ENCODE data around the gene ZNF879.
A peak's percentile ranks its signal among the peaks of the same experiment; 100 is the strongest.

Gene ZNF879

DNA sequence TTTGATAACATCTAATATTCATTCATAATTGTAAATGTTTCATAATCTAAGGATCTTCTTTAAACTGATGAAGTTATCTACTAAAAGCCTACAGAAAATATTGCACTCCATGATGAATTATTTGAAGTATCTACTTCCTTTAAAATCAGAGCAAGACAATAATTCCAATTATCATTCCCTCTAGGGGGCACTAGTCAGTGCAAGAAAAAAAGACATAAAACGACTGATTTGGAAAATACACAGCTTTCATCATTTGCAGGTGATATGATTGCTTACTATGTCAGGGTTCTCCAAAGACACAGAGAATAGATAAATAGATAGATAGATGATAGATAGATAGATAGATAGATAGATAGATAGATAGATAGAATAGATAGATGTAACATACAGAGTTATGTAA, 14.9 kb upstream of the ZNF879 start:
- DNase-seq (ENCODE audit: low spot score), result no peak

DNA sequence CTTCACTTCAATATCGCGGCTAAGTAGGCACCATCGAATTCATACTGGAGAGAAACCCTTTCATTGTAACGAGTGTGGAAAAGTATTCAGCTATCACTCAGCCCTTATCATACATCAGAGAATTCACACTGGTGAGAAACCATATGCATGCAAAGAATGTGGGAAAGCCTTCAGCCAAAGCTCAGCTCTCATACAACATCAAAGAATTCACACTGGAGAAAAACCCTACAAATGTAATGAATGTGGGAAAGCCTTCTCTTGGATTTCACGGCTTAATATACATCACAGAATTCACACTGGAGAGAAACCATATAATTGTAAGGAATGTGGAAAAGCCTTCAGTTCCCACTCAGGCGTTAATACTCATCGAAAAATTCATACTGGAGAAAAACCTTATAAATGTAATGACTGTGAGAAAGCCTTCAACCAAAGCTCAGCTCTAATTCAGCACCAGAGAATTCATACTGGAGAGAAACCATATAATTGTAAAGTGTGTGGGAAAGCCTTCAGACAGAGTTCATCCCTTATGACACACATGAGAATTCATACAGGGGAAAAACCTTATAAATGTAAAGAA, 9.5 kb downstream of the ZNF879 start:
- DNase-seq (ENCODE audit: low spot score), result no peak

DNA sequence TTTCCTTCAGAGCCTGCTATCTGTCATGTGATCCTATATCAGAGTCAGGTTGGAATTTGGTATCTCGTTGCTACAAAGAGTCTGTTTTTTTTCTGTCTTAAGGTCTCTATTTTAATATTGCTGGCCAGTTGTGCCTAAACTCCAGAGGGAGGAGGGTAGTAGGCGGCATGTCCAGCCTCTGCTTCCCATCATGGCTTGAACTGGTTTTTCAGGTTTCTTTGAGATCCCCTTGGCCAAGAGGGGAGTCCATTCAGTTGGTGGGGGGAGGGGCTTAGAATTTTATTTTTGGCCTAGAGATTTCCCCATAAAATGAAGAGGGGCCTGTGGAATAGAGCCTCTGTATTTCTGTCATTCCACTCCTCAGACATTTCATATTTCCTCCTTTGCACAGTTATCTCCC, 21.2 kb downstream of the ZNF879 start:
- no peak for DNase-seq (ENCODE audit: low spot score)

DNA sequence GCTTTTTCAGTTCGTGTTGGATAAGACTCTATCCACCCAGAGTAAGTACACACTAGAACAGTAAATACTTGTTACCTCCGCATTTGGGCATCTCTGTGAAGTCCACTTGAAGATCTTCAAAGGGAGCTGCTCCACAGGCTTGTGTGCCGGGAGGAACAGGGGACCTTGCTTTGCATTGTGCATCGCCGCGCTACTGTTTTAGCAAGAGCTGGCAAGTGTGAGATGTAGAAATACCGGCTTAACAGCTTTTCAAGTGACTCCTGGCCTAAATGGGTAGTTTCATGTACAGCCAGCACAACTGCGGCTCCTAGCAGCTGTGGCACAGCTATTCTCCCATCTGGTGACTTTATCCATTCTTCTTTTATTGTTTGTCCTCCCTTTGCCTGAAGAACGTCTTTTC, 28.2 kb downstream of the ZNF879 start:
- DNase-seq (ENCODE audit: low spot score), result no peak

DNA sequence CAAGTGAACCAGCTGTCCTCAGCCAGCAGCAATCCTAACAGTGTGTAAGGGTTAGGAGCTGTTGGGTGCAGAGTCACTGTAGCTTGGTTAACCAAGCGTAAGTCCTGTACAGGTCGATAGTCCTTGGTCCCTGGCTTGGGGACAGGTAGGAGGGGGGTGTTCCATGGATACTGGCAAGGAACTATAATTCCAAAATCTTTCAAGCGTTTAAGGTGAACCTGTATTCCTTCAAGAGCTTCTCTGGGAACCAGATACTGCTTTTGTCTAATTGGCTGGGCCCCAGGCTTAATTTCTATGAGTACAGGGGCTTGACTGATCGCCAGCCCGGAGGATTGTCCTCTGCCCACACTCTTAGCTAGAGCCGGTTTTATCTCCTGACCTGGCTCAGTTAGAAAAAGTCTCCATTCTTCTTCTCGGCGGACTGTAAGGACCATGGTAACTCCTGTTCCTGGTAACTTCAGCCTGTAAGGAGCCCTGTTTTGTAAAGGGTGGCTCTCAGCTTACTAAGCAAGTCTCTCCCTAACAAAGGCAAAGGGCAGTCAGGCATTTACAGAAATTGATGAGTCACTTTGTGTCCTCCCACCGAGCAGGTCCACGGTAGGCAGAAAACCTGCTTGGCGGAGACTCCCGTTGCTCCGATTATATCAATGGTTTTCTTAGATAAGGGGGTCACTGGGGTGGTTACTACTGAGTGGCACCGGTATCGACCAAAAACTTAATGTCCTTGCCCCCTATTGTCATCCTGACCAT, 30.6 kb downstream of the ZNF879 start:
- no peak for DNase-seq (ENCODE audit: low spot score)

DNA sequence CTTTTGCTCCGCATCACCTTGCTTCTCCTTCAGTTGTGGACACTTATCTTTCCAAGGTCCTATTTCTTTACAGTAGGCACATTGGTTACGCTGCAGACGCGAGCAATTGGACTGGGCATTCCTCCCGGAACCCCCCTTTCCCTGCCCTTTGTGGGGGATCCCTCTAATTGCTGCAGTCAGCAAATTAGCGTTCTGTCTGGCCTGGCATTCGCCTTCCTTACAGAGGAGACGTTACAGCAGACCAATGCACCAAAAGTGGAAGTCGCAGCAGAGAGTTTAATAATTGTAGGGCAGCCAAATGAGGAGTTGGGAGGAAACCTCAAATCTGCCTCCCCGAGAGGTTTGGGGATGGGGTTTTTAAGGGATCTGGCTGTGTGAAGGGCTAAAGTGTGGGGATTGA, 31.3 kb downstream of the ZNF879 start:
- no peak for DNase-seq (ENCODE audit: low spot score)

DNA sequence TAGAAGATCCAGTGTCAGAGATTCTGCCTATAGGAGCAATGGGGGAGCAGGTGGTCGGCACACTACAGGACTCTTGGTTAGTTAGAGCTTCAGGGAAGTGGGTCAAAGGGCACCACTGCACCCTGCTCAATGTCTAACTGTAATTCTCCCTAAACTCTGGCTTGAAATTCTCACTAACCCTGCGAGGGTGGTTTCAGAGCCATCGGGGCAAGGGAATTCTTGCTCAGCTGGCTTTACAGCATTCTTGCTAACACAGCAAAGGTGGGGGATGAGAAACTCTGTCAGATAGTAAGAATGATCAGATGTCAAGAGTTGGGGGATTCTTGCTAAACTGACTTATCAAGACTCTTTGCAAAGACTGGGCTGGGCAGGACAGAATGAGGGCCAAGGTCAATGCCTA, 31.8 kb downstream of the ZNF879 start:
- no peak for DNase-seq (ENCODE audit: low spot score)

- no peak for DNase-seq (ENCODE audit: low spot score)
Measured at GRCh38 chr5:179055841-179056240, 32.2 kb downstream of the ZNF879 start.

DNA sequence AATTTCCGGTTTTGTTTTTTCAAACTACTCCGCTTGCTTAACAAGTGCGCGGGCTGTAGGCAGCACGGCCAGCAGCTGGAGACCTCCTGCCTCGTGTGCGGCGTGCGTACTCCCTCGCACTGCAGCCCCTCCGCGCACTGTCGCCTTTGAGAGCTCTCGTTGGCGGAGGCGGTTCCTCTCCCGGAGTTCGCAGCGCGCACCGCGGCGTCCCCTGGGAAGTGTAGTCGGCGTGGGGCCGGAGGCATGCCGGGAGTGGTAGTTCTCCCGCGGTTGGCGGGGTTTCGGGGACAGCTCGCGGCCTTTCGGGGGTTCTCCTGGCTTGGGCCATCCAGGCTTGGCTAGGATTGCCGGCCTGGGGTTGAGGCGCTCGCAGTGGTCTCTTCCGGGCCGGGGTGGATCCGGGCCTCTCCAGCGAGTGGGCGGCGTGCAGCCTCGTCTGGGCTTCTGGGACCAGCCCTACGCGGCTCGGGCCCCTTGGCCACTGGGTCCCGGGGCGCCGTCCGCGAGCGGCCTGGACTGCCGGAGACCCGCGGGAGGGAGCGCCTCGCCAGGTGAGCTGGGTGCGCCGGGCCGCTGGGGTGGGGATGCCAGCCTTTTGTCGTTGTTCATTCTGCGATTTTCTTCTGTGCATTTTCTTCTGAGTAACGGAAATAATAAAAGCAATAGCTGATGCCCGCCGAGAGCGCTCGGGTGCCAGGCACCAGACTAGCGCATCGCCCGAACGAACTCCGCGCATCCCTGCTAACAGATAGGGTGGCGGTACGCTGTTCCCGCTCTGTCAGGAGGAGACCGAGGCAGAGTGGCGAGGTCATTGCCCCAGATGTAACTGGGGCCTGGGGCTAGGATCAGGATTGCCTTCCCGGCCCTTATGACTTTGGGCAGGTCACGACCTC, 36.8 kb downstream of the ZNF879 start, which contains the start of gene ZNF354C:
ZNF354C (plus strand) TSS at position 258 of the 893 bp plus-strand sequence. CDS start 1,696 bp downstream, outside the sequence.
- peak; percentile 75 for DNase-seq (ENCODE audit: low spot score)

DNA sequence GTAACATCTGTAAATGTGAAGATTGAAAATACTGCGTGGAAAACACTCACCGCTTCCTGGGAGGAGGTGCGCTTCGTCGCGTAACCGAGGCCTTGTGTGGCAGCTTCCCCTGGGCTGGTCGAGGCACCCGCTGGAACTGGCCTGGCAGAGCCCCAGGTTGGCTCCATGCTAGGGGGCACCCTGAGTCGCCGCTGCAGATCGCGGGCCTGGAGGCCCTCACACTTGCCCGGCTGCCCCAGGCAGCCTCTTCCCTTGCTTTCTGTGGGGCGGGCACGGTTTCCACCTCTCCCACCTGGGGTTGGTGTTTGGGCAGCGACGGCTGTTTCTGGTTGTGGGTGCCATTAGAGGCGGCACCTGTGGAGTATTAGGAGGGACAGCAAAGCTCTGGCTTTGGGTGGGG, 37.4 kb downstream of the ZNF879 start:
- DNase-seq (ENCODE audit: low spot score), result no peak

DNA sequence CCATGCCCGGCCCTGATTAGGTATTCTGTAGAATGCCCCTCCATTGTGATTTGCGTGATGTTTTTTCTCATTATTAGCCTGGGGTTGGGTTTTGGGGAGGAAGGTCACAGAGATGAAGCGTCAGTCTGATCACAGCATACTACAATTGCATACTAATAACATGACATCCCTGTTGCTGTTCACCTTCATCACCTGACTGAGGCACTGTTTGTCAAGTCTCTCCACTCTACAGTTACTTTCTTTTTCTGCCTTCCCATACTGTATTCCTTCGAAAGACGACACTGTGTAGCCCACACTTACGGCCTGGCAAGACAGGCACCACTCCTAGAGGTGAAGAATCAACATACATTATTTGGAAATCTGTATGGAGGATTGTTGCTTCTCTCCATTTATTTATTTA, 42.1 kb downstream of the ZNF879 start:
- DNase-seq (ENCODE audit: low spot score), result no peak

DNA sequence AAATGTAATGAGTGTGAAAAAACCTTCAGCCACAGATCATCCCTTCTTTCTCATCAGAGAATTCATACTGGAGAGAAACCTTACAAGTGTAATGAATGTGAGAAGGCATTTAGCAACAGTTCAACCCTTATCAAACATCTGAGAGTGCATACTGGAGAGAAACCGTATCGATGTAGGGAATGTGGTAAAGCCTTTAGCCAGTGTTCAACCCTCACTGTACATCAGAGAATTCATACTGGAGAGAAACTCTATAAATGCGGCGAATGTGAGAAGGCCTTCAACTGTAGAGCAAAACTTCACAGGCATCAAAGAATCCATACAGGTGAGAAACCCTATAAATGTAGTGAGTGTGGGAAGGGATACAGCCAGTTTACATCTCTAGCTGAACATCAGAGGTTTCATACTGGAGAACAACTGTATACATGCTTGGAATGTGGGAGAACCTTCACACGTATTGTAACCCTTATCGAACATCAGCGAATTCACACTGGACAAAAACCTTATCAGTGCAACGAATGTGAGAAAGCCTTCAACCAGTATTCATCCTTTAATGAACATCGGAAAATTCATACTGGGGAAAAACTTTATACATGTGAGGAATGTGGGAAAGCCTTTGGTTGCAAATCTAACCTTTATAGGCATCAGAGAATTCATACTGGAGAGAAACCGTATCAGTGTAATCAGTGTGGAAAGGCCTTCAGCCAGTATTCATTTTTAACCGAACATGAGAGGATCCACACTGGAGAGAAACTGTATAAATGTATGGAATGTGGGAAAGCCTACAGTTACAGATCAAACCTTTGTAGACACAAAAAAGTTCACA, 55.8 kb downstream of the ZNF879 start:
- no peak for DNase-seq (ENCODE audit: low spot score)

- DNase-seq (ENCODE audit: low spot score), result no peak
Measured at GRCh38 chr5:179080724-179081123, 57.1 kb downstream of the ZNF879 start.
